ENCODE measurements around the gene ASPM.

The ASPM gene

DNA sequence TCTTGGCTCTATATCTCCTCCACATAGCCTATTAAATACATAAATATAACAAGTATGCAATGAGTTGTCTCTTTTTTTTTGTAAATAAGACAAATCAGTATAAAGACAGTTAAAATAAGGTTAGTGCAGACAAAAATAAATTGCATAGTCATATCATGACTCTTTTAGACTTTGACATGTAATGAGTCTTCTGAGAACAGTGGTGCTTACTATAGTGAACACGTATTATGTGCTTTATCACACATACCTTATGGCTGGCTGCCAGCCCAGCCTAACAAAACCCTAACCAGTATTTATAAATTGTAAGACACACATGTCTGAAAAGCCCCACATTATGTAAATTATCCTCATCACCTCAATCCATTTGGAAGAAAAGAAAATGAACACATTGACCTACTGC lies 50.3 kb downstream of the ASPM start:
- TF ChIP-seq CTCF (conservative IDR thresholded peaks at IDR 0.05): no peak

GRCh38 chr1:197093226-197093885 lies 53.1 kb downstream of the ASPM start:
- no peak overlapping the region for H3K27ac ChIP-seq
- no peak for TF ChIP-seq CTCF (conservative IDR thresholded peaks at IDR 0.05)

More for the DNA sequence above, 50.3 kb downstream of the ASPM start:
- H3K27ac ChIP-seq: no peak overlapping the region

DNA sequence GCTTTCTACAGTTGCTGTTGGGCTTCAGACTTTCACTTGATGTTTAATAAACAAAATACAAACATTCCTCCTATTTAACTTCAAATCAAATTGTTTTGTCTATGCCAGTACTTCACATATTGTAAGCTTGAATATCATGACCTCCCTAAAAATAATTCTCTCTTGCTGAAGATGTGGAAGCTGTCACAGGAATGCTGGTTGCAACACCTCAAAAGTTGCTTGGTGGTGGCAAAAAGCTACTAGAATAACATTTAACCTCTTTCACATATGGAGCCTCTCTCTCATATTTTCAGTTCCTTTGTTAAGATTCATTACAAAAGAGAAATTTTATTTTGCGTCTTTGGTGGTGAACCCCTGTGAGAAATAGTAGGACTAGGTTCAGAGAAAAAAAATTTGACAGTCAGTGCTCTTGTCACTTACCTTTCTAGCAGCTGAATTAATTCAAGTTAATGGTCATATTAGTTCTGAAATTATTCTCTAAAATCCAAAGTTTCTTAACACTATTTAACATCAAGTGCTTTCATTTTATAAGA lies 53.9 kb downstream of the ASPM start:
- no peak for TF ChIP-seq CTCF (conservative IDR thresholded peaks at IDR 0.05)
- H3K27ac ChIP-seq: no peak overlapping the region

GRCh38 chr1:197083474-197083873 lies 63.0 kb downstream of the ASPM start:
- no peak for TF ChIP-seq CTCF (conservative IDR thresholded peaks at IDR 0.05)
- H3K27ac ChIP-seq: no peak overlapping the region

DNA sequence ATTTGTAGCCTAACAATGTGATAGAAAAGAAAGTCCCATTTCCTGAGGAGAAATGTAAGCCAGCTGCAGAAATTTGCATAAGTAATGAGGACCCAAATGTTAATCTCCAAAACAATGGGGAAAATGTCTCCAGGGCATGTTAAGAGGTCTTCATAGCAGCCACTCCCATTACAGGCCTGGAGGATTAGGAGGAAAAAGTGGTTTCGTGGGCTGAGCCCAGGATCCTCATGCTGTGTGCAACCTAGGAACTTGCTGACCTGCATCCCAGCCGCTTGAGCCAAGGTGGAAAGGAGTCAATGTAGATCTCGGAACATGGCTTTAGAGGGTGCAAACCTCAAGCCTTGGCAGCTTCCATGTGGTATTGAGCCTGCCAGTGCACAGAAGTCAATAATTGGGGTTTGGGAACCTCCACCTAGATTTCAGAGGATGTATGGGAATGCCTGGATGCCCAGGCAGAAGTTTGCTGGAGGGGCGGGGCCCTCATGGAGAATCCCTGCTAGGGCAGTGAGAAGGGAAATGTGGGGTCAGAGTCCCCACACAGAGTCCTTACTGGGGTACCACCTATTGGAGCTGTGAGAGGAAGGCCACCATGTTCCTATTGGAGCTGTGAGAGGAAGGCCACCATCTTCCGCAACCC lies 65.2 kb downstream of the ASPM start:
- no peak for TF ChIP-seq CTCF (conservative IDR thresholded peaks at IDR 0.05)
- no peak overlapping the region for H3K27ac ChIP-seq

DNA sequence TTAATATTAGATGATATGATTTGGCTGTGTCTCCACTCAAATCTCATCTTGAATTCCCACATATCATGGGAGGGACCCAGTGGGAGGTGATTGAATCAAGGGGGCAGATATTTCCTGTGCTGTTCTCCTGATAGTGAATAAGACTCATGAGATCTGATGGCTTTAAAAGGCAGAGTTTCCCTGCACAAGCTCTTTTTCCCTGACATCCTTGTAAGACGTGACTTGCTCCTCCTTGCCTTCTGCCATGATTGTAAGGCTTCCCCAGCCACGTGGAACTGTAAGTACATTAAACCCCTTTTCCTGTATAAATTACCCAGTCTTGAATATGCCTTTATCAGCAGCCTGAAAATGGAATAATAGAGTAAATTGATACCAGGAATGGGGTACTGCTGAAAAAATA lies 66.1 kb downstream of the ASPM start:
- no peak for TF ChIP-seq CTCF (conservative IDR thresholded peaks at IDR 0.05)
- no peak overlapping the region for H3K27ac ChIP-seq

- H3K27ac ChIP-seq: no peak overlapping the region
- TF ChIP-seq CTCF (conservative IDR thresholded peaks at IDR 0.05): no peak
These were observed 69.9 kb downstream of the ASPM start for GRCh38 chr1:197076585-197076984.

All from VCaP (cell line).